Measurements from ENCODE around the gene KIF26B.
A peak's percentile ranks its signal among the peaks of the same experiment; 100 is the strongest.

The KIF26B gene

GRCh38 chr1:245609354-245610150 is 454.8 kb downstream of the KIF26B start:
- DNase-seq: no peak

DNA sequence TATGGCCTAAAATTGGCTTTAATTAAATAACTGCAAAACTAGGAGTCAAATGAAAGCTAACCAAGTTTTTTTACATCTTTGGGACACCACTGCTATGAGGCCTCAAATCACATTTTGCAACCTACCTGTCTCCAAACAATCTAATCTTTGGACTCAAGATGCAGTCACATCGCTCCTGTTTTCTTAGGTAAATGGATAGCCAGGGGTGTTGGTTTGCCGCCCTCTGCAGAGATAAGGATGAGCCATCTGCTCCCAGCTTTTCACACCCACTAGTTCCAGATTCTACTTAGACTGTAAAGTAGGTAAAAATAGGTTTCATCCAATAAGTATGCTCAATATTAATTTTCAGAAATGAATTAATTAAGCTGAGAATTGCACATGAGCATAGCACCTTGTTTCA is 456.5 kb downstream of the KIF26B start:
- DNase-seq: no peak

GRCh38 chr1:245614476-245614875 is 459.7 kb downstream of the KIF26B start:
- no peak for DNase-seq

DNA sequence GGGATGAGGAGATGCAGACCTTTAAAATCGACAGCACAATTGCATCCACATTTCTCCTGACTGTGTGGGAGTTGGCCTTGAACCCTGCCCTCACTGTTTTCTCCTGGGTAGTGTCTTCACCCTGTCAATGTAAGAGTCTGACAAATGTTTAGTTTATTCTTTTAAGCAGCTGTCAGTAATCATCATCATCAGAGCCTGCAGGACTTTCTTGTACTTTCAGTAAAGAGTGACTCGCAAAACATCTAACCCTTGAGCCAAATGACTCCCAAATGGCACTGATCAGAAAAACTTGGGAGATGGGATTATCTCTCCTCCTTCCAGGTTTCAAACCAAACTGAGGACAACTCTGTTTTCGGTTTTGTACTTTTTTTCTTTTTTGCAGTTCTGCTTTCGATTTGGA is 460.2 kb downstream of the KIF26B start:
- no peak for DNase-seq

DNA sequence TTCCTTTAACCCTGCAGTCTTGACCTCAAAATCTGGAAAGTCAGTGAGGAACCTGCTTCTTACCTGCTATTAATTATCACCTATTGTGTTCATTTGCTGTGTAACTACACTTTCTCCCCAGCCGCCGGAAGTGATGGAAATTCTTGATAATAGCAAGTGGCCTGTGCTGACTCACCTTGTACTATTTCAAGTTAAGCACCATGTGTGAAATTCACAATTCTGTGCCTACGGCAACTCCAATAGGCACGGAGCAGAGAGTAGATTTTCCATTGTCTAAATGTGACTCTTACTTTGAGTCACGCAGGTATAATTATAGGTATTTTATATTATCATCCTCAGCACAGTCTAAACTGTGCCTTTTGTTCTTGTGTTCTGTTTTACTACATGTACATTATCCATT is 466.8 kb downstream of the KIF26B start:
- DNase-seq: peak; percentile 58

DNA sequence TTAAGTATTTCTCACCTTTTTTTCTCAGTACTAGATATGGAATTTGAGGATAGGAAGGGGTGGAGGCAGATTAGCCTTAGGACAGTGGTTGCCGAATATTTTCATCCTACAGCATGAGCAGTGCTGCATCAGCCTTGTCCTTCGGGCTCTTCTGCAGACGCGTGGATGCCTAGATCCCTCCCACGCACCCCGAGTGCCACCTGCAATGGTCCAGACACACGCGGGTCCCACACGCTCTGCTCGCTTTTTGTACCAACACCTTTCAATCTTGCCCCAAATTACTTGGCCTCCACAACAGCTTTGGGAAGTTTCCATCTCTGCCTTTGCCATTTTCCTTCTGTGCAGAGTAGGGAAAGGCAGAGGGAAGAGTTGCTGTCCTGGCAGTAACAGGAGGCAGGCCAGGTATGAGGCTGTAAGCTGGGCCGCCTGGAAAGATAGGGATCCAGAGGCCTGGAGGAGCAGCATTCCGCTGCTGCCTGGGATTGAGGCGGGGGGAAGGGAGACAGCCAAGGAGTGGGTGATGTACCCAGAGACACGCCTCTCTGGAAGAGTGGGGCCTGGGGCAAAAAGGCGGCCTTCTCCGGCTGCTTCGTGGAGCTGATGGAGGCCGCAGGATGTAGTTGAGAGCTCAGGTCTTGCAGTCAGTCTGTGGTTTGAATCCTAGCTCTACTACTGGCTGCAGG is 467.7 kb downstream of the KIF26B start:
- DNase-seq: no peak

- DNase-seq: no peak
Observed at GRCh38 chr1:245641384-245641783, 486.6 kb downstream of the KIF26B start.

GRCh38 chr1:245645406-245645805 is 490.6 kb downstream of the KIF26B start:
- no peak for DNase-seq

DNA sequence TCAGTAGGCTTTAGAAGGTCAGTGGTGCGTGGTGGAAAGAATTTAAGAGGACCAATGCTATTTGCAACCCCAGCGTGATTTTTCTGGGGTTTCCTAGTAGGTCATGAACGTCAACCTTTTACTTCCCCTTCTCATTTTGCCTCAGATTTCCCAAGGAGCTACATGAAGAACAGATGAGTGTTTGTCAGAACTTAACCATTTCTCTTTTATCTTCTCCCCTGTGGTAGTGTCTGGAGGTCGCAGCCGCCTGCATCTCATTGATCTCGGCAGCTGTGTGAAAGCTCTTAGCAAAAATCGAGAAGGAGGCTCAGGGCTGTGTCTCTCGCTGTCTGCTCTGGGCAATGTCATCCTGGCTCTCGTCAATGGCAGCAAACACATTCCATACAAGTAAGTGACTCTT is 491.1 kb downstream of the KIF26B start:
- no peak for DNase-seq

GRCh38 chr1:245648749-245649522 is 494.2 kb downstream of the KIF26B start:
- DNase-seq: no peak

GRCh38 chr1:245649666-245650065 is 494.9 kb downstream of the KIF26B start:
- no peak for DNase-seq

- DNase-seq: no peak
Observed at GRCh38 chr1:245650441-245650960, 495.7 kb downstream of the KIF26B start.

DNA sequence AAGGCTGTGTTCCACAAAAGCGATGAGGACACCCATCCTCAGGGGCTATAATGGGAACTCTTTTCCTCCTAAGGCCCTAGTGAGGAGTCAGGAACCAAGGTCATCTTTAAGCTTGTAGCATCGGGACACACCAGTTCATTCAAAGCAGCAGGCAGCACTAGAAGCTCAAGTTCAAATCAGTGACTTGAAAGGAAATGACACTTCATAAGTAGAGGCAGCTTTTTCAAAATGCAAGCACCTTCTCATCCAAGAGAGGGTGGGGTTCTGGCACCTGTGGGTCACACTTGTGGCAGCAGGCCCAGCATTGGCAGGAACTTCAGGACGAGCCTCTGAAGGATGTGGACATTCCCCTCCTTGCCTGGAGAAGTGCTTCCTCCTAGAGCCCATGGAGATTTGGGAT is 496.3 kb downstream of the KIF26B start:
- DNase-seq: no peak

GRCh38 chr1:245652116-245652515 is 497.3 kb downstream of the KIF26B start:
- DNase-seq: no peak

- no peak for DNase-seq
Observed at GRCh38 chr1:245652660-245653427, 498.1 kb downstream of the KIF26B start.

DNA sequence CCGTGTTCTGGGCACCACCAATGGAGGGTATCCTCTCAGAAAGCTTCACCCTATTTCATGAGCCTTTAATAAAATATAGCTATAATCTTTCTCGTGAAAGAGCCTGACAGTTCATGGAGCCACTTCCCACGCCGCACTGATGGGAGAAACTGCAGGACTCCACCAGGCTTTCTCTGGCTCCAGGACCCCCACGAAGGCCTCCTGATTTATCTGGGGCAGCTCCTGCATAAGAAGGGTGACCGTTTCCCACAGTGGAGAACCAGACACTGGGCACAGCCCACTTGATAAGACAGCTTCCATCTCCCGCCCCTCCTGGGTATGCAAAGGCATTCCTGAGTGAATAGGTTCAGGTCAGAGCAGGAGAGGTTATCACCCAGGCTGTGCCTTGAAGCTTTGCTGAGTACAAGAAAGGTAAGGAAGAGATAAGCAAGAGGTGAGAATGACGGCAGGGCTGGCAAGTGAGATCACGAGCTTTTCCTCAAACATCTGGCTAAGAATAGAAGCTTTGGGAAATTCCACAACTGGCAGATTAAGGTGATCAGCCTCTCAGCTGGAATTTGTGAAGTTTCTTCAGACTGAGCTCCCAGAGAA is 499.8 kb downstream of the KIF26B start:
- no peak for DNase-seq

DNA sequence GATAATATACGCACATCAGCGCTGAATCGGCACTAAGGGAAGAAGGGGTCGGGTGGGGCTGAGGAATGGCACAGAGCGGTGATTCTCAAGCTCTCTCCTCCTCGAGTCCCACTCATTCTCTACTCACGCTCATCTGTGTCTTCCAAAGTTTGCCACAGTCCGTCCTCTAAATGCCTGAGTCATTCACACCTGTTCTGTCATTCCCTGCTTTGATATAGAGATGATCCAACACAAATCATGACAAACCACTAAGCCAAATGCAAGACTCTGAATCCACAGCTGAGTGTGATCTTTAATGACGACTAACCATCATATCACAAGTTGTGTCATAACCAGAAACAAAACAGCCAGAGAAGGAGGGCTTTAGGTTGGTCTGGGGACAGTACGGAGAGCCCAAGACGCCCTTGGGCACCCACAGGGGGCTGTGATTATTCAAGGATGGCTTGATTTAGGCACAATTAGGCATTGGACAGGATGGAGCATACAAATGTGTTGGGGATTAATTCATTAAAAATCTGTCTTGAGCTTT is 501.5 kb downstream of the KIF26B start:
- DNase-seq: no peak

DNA sequence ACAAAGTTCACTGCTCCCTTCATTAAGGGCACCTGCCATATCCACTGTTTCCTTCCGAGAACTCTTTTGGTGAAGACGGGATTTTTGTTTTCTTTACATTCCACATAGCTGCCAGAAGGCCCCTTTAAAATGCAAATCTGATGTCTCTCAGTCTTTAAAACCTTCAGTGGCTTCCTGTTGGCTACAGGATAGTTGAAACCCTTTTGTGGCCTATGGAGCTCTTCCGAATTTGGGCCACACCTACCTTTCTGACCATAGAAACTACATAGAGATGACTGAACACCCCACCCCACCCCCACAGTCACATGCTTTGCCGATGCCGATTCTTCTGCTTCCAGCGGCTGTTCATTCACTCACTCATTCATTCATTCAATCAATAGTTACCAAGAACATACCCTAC is 502.6 kb downstream of the KIF26B start:
- DNase-seq: no peak

GRCh38 chr1:245663373-245663772 is 508.6 kb downstream of the KIF26B start:
- no peak for DNase-seq

- no peak for DNase-seq
Observed at GRCh38 chr1:245663841-245664240, 509.1 kb downstream of the KIF26B start.

DNA sequence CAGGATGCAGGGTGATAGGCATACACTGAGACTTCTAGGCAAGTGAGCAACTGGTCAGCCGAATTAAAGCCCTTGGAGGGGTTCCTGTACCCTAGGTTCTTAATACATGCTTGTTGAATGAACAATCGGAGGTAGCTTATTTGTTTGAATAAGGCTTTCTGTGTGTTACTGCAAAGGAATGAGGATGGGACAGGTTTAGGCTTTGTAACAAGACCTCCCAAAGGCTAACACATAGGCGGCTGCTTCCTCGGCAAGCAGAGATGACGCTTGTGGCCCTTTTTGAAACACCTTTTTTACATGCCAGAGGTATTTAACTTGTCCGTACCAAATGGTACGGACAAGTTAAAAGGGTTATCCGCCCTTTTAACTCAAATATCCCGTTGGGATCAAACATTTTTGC is 511.6 kb downstream of the KIF26B start:
- no peak for DNase-seq

DNA sequence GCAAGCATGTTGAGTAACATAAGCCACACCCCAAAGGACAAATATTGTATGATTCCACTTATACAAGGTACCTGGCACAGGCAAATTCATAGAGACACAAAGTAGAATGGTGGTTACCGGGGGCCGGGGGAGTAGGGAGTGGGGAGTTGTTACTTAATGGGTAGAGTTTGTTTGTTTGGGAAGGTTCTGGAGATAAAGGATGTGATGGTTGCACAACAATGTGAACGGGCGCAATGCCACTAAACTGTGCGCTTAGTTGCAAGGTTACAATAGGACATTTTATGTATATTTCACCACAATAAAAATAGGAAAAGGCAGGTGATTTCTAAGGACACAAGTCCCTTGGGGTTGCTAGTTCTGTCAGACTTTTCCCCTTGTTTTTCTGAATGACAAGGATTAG is 516.6 kb downstream of the KIF26B start:
- no peak for DNase-seq

Measured in NCI-H2081 treated with DMSO at 0.1 percent for 48 hours (cell line).